Myocyte (in vitro differentiated cells): ENCODE data around the gene CLCN3. TPM values are rescaled to one million over a fixed set of nuclear protein-coding genes. Genes with fewer than 3 reads are reported as not detected.
"Not testable (repeated sequence)": the region's sequence is repeated elsewhere in the genome, so short reads cannot be mapped to it uniquely, and the experiment has no call there.

Experiments used
- DNase-seq: peaks from one replicate; pipeline ENCODE4 v3.0.0-alpha.2; 2012; ENCODE audit warnings: low read depth
- total RNA-seq: library from RNA; depleted of rRNA; stranded (reverse); fragments of >200 nt; gene quantifications from 2 replicates; pipeline ENCODE4 v1.2.3, GENCODE V29; 2014

CLCN3 gene
- total RNA-seq, 1 donor from 2014 or later: 25.1 TPM

GRCh38 chr4:169690787-169691186 lies 70.4 kb downstream of the CLCN3 start:
- no peak for DNase-seq

- DNase-seq: no peak
Observed at GRCh38 chr4:169698331-169698730, 78.0 kb downstream of the CLCN3 start.

GRCh38 chr4:169707958-169708643 lies 87.7 kb downstream of the CLCN3 start:
- DNase-seq: no peak

DNA sequence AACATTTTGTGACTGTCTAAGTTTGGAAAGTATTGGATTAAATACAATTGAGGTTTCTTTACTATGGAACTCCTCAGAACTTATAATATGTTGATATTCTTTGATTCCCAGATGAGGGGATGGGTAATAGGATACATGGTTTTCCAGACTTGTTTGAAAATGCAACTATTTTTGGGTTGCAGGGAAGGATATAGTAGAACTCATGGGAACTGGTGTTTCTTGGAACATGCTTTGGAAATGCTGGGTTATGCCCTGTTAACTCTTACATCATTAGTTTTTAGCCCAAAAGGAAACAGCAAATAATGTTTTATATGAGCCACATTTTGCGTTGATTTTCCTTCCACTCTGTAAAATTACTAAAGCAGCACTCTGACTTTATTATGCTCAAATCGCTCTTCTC lies 95.4 kb downstream of the CLCN3 start:
- no peak for DNase-seq

DNA sequence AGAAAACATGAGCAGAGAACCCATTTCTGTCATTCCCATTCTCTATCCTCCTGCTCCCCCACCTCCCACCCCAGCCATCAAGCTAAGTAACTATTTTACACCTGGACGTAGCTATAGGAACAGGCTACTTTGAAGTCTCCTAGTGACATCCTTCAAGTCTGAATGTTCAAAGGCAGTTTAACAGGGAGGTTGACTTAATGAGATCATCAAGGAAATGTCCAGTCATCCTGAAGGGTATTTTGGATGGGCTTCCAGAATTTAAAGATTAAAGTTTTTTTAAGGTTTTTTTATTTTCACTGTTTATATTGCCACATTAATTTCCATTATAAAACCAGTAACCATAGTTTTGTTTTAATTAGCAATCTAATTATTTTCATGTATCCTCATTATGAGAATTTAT lies 96.3 kb downstream of the CLCN3 start:
- no peak for DNase-seq

DNA sequence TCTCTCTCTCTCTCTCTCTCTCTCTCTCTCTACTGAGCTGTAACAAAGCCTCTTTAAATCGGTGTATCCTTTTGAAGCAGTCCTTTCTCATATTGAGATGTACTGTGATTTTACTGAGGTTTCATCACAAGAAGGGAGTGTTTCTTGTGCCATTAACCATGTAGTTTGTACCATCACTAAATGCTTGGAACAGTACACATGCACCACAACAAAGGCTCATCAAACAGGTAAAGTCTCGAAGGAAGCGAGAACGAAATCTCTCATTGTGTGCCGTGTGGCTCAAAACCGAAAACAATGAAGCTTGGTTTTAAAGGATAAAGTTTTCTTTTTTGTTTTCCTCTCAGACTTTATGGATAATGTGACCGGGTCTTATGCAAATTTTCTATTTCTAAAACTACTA lies 100.2 kb downstream of the CLCN3 start:
- DNase-seq: no peak

- no peak for DNase-seq
Observed at GRCh38 chr4:169723207-169723965, 103.0 kb downstream of the CLCN3 start.

GRCh38 chr4:169724260-169724659 lies 103.9 kb downstream of the CLCN3 start:
- peak; percentile 24 for DNase-seq

- no peak for DNase-seq
Observed at GRCh38 chr4:169727616-169728015, 107.2 kb downstream of the CLCN3 start.

- DNase-seq: no peak
Observed at GRCh38 chr4:169730564-169730963, 110.2 kb downstream of the CLCN3 start.

- DNase-seq: not testable (repeated sequence)
Observed at GRCh38 chr4:169738604-169739003, 118.2 kb downstream of the CLCN3 start.

- peak; percentile 18 for DNase-seq
Observed at GRCh38 chr4:169741569-169741968, 121.2 kb downstream of the CLCN3 start.

DNA sequence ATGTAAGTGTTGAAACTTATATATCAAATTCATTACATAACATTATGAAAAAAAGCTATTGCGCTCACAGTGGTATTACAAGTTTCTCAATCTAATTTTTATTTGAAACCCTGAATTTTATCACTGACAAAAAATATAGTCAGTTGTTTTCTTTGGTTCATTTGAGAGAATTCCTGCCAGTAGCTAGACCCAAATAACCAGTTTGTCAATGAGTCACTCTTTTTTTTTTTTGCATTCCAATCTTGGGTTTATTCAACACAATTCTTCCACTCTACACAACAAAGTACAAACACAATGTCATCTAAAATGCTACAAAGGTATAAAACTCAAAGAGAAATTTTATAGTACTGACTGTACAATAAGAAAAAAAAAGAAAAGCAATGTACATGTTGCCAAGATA lies 124.2 kb downstream of the CLCN3 start:
- no peak for DNase-seq

- peak; percentile 26 for DNase-seq
Observed at GRCh38 chr4:169745291-169745690, 124.9 kb downstream of the CLCN3 start.

- no peak for DNase-seq
Observed at GRCh38 chr4:169756971-169757574, 136.7 kb downstream of the CLCN3 start.

DNA sequence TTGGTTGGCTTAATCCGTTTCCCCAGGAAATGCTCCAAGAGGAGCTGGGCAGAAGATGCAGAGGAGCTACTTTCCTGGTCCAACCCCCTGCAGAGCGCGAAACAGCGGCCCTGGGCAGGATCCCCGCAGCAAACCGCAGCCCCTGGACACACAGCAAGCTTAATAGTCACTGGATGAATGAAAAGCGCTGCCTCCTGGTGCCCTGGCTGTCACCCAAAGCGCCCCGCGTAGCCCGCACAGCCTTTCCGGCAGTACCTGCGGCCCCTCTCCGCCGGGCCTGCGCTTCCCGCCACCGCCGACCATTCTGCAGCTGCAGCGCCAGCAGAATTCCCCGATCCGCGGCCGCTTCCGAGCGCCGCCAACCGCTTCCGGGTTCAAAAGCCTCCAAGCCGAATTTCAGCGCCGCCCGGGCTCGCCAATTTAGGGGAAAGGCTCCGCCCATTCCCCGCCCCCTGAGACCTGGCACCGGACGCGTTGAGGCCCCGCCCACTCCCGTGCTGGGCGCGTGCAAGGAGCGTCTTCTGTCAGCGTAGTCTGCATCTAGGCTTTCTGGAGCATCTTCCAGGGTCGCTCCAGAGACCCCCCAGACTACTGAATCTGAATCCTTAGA lies 137.3 kb downstream of the CLCN3 start, which contains the start of gene HPF1:
Gene HPF1 (minus strand): TSS at position 370 of the 610 bp plus-strand sequence. CDS start 67 bp downstream, at position 303.
- peak; percentile 89 for DNase-seq

DNA sequence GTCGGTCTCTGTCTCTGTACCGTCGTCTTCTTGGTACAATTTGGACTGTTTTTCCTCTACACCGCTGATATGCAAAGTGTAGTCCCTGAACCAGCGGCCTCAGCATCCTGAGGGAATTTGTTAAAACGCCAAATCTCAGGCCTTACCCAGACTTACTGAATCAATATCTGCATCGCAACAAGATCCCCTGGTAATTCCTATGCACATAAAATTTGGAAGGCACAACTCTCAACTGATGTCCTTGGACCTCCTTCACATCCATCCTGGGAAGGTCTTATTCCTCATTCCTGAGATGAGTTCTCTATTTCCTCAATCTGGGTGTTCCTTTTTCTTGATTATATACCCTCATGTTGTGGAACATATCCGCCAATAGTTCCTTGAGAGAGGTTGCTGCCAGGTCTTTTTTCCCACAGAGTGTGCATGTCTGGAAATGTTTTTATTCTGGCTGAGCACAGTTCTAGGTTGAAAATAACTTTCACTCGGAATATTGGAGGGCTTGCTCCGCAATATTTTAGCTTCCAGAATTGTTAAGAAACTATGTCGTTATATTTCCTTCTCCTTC lies 138.1 kb downstream of the CLCN3 start:
- DNase-seq: no peak

DNA sequence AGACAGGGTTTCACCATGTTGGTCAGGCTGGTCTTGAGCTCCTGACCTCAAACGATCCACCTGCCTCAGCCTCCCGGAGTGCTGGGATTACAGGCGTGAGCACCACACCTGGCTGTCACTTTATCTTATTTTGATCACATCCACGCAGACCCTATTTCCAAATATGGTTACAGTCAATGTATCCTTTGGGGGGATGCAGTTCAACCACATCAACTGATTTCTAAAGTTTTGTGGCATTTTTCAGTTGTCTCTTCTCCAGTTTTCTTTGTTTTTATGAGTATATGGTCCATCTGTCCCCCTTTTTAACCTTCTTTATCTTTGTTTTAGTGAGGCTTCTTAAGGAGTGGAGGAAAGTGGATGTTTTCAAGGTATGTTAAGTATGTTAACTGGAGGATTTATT lies 141.5 kb downstream of the CLCN3 start:
- DNase-seq: no peak

DNA sequence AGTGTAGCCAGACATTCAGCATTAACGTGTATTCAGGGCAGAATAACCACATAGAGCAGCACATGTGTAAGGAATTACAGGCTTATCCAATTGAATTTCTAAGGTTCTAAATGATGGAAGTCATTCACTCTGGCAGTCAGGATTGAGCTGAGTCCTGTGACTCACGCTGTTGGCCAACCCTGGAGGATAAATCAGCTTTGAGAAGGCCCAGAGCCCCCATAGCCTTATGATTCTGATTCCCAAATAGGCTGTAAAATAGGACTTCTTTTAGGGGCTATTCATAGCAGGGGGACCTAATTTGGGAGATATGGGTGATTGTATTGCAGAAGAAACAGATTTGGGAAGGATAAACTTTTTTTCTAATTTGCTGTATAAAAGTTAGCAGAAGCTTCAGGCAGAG lies 145.5 kb downstream of the CLCN3 start:
- no peak for DNase-seq

- no peak for DNase-seq
Observed at GRCh38 chr4:169766741-169767140, 146.4 kb downstream of the CLCN3 start.

DNA sequence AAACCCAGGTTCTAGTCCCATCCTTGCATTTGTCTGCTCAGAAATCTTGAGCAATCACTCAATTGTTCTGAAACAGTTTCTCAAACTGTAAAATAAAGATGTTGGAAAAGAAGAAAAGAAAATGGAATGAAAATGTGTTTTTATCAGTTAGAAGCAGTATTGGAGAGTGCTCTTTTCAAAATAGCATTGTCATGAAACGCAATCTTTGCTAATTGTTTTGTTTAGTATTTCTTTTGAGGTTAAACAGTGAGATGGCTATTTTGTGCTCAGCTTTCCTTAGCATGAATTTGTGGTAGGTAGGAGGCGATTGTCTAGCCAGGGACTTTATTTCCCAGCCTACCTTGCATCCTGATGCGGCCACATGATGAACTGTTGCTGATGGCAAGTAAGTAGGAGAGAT lies 148.0 kb downstream of the CLCN3 start:
- no peak for DNase-seq

DNA sequence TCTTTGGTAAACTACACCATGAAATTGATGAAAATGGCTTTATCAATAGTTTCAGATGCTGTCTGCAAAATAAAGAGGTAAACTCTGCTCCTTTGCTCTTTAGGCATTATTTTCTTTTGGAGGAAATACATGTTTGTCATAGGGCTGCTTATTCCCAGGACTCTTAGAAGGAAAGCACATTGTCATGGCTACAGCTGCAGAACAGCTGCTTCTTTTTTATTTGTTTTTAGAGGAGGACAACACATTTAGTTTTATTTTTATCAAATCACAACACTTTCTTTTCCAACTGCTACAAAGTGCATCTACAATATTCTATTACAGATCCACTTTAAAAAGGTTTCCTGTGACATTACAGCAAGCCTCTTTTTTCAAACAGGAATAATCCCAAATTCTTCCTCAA lies 150.0 kb downstream of the CLCN3 start:
- DNase-seq: peak; percentile 56
